ENCODE data around the gene BNIPL. TPM values are rescaled to one million over a fixed set of nuclear protein-coding genes. Genes with fewer than 3 reads are reported as not detected.

BNIPL gene
- total RNA-seq, 2 donors from 2014 or later: 13.2 to 14.8 TPM

DNA sequence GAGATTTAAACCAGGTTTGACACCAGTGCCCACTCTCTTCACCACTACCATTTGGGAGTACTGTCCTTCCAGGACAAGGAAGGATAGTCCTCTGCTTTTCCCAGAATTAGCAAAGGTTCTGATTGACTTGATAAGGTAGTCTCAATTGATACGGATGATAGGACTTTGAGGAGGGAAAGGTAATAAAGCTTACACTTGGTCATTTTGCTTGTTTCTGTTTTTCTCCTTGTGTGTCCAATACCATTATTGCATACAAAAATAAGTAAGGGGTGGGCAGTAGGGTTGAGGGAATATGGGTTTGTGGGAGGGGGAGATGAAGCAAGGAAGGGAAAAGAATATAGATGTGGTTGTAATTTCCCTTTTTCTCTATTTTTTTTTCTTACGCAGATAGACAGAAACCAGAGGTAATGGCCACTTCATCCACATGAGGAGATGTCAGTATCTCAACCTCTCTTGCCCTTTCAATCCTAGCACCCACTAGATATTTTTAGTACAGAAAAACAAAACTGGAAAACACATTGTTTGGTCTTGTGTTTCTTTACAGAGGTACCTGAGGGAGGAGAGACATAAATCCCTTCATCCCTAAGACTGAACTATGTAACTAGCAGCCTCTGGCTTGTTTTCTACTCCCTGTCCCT is 13.8 kb downstream of the BNIPL start:
- H3K4me3 ChIP-seq: no peak overlapping the region
- H3K4me1 ChIP-seq (replicated peaks): no peaks in the 10 kb centered on the region
- no peaks in the 10 kb centered on the region for H3K9me3 ChIP-seq
- no peak for DNase-seq (ENCODE audit: low spot score)
- peaks cover 6 to 13% of the 10 kb centered on the region in 2 donors for H3K36me3 ChIP-seq
- no peaks in the 10 kb centered on the region for H3K27me3 ChIP-seq (replicated peaks; ENCODE audit: insufficient read depth)
- WGBS: 74% methylated on average over 2 of the region's 2 CpGs
- no peak overlapping the region for H3K27ac ChIP-seq
- TF ChIP-seq, protein P1, sequence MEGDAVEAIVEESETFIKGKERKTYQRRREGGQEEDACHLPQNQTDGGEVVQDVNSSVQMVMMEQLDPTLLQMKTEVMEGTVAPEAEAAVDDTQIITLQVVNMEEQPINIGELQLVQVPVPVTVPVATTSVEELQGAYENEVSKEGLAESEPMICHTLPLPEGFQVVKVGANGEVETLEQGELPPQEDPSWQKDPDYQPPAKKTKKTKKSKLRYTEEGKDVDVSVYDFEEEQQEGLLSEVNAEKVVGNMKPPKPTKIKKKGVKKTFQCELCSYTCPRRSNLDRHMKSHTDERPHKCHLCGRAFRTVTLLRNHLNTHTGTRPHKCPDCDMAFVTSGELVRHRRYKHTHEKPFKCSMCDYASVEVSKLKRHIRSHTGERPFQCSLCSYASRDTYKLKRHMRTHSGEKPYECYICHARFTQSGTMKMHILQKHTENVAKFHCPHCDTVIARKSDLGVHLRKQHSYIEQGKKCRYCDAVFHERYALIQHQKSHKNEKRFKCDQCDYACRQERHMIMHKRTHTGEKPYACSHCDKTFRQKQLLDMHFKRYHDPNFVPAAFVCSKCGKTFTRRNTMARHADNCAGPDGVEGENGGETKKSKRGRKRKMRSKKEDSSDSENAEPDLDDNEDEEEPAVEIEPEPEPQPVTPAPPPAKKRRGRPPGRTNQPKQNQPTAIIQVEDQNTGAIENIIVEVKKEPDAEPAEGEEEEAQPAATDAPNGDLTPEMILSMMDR (IDR thresholded peaks at IDR 0.05): no peak
- TF ChIP-seq POLR2A (IDR thresholded peaks at IDR 0.05) (no peak), POLR2AphosphoS5 (IDR thresholded peaks at IDR 0.05) (no peak)
- intact Hi-C loops (cut with DNase I): no loop called here

DNA sequence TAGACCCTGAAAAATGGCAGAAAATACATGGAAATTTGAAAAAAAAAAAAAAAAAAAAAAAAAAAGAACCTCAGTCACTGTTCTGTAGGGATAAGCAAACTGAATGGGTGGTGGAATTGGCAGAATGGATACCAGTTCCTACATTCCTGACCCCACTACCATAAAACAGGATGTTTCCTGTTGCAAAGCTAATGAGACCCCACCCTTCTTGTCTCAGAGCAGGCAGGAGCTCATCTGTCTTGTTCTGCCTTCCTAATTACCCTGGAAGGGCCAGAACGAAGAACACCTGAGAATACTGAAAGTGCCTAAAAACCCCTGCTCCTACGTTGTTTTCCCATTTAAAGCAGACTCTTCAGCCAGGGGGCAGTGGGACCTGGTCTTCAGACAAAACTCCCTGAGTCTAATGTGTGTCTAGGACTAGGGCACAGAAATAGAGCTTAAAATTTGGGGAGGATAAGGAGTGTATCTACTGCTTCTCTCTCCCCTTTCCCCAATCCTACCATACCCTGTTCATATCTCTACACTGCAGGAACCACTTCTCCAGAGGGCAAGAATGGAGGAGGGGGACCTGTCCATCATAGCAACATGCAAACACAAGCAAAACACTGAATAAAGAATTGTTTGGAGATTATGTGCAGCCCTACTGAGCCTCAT is 15.1 kb downstream of the BNIPL start:
- TF ChIP-seq, protein P1 (IDR thresholded peaks at IDR 0.05): no peak
- TF ChIP-seq POLR2A (IDR thresholded peaks at IDR 0.05) (no peak), POLR2AphosphoS5 (IDR thresholded peaks at IDR 0.05) (no peak)
- intact Hi-C loops (cut with DNase I): no loop called here
- no peak for DNase-seq (ENCODE audit: low spot score)
- Histone ChIP-seq H3K36me3 (peaks cover 6 to 13% of the 10 kb centered on the region in 2 donors), H3K4me3 (no peak overlapping the region), H3K9me3 (no peaks in the 10 kb centered on the region), H3K4me1 (replicated peaks) (peaks cover 10% of the 10 kb centered on the region), H3K27me3 (replicated peaks; ENCODE audit: insufficient read depth) (no peaks in the 10 kb centered on the region), H3K27ac (no peak overlapping the region)
- WGBS: 44% methylated on average over 2 of the region's 2 CpGs

DNA sequence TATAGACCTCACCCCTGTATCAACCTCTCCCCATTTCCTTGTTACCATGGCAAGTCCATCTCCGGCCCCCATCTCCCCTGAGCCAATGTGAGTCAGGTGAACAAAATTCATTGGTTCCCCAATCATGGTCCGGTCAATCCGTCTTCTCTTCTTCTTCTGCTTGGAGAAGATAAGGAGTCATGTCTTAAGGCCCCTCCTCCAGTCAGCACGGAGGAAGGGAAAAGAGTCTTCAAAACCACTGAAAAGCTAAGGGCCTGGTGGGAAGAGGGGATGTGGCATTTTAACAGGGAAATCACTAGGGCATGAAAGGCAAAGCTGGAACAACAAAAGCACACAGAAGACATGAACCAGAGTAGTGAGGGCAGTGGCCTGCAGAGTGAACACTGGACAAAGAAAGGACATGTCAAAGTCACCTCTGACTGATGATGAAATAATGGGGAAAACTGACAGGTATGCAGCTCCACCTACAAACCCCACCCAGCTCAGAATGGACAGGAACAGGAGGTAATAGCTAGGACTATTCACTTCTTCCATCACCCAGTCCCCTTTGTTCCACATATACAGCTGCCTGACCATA is 18.7 kb downstream of the BNIPL start:
- DNase-seq (ENCODE audit: low spot score): no peak
- H3K4me3 ChIP-seq: no peak overlapping the region
- peaks cover 21% of the 10 kb centered on the region for H3K4me1 ChIP-seq (replicated peaks)
- peaks cover 6 to 13% of the 10 kb centered on the region in 2 donors for H3K36me3 ChIP-seq
- WGBS: 88% methylated on average over 4 of the region's 4 CpGs
- no peaks in the 10 kb centered on the region for H3K9me3 ChIP-seq
- TF ChIP-seq POLR2A (IDR thresholded peaks at IDR 0.05) (no peak), POLR2AphosphoS5 (IDR thresholded peaks at IDR 0.05) (no peak)
- TF ChIP-seq, protein P1 (IDR thresholded peaks at IDR 0.05): no peak
- H3K27me3 ChIP-seq (replicated peaks; ENCODE audit: insufficient read depth): no peaks in the 10 kb centered on the region
- intact Hi-C loops (cut with DNase I): no loop called here
- H3K27ac ChIP-seq: peak overlapping the region in 1 of 2 donors; percentile 95

DNA sequence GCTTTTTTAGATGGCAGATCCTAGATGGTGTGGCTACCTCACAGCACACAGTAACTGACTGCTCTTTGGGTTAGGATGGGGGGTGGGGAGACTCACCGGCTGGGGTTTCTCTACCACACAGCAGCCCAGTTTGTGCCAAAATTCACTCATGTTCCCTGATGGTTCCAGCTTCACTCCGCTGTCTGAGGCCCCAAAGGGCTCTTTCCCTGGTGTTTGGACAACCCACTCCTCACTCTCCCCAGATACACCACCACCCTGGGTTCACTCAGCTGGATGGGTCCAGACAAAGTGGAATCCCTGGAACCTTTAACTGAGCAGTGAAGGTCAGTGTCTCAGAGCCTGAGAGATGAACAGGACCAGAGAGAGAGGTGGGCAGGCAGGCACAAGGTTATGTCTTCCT is 19.2 kb downstream of the BNIPL start:
- intact Hi-C loops (cut with DNase I): no loop called here
- Histone ChIP-seq H3K4me3 (no peak overlapping the region), H3K27ac (peak overlapping the region; percentile 95), H3K9me3 (no peaks in the 10 kb centered on the region), H3K27me3 (replicated peaks; ENCODE audit: insufficient read depth) (no peaks in the 10 kb centered on the region), H3K36me3 (peaks cover 6 to 13% of the 10 kb centered on the region in 2 donors), H3K4me1 (replicated peaks) (peaks cover 21% of the 10 kb centered on the region)
- TF ChIP-seq POLR2A (IDR thresholded peaks at IDR 0.05): no peak
- TF ChIP-seq, protein P1 (IDR thresholded peaks at IDR 0.05): no peak
- no peak for DNase-seq (ENCODE audit: low spot score)
- 79% methylated on average over 1 of the region's 2 CpGs for WGBS
